Liver (tissue), 9 donors: ENCODE results near the gene TULP4. TPM values are rescaled to one million over a fixed set of nuclear protein-coding genes. Genes with fewer than 3 reads are reported as not detected.

ENCODE experiments used
- DNase-seq: peaks from one replicate; pipeline ENCODE4 v3.0.0-alpha.2; 2017; ENCODE audit warnings: low spot score
- H3K27ac ChIP-seq, 2 donors: one replicate each; pipeline ENCODE4 v1.7.0; 2013; ENCODE audit warnings: inconsistent platforms in 2 of 2, low read length in 2 of 2, control low read depth in 1 of 2, low read depth in 1 of 2, mild to moderate bottlenecking in 1 of 2
- H3K27me3 ChIP-seq, 4 donors: one replicate each; pipeline versions ENCODE4 v1.6.1 to v1.7.0; 2013; ENCODE audit warnings: low read length in 3 of 4, inconsistent platforms in 1 of 4, mild to moderate bottlenecking in 1 of 4, moderate library complexity in 1 of 4; ENCODE audit not compliant: control insufficient read depth in 4 of 4, insufficient read depth in 4 of 4
- H3K36me3 ChIP-seq, 4 donors: one replicate each; pipeline versions ENCODE4 v1.6.1 to v1.7.0; 2013; ENCODE audit warnings: low read length in 3 of 4, mild to moderate bottlenecking in 3 of 4, low read depth in 1 of 4, moderate library complexity in 1 of 4; ENCODE audit not compliant: control insufficient read depth in 4 of 4, insufficient read depth in 3 of 4
- H3K4me1 ChIP-seq, 4 donors: one replicate each; pipeline versions ENCODE4 v1.6.1 to v1.7.0; 2013; ENCODE audit warnings: low read length in 3 of 4, mild to moderate bottlenecking in 3 of 4, moderate library complexity in 1 of 4; ENCODE audit not compliant: control insufficient read depth in 4 of 4, insufficient read depth in 4 of 4
- H3K4me3 ChIP-seq, 3 donors: one replicate each; pipeline versions ENCODE4 v1.6.1 to v1.7.0; 2013; ENCODE audit warnings: low read length in 3 of 3, control low read depth in 1 of 3, low read depth in 1 of 3, mild to moderate bottlenecking in 1 of 3
- H3K9ac ChIP-seq, 2 donors: one replicate each; pipeline ENCODE4 v1.7.0; 2013; ENCODE audit warnings: low read length in 2 of 2, mild to moderate bottlenecking in 2 of 2, moderate library complexity in 2 of 2, control low read depth in 1 of 2, low read depth in 1 of 2
- H3K9me3 ChIP-seq, 4 donors: one replicate each; pipeline versions ENCODE4 v1.6.1 to v1.7.0; 2013; ENCODE audit warnings: low read length in 3 of 4; ENCODE audit not compliant: control insufficient read depth in 4 of 4
- EGR1 ChIP-seq, 2 donors: IDR thresholded peaks; 2 replicates each; pipeline ENCODE4 v1.6.1; 2016 to 2018; ENCODE audit warnings: antibody characterized with exemption in 2 of 2, low read depth in 2 of 2
- FOXA1 ChIP-seq: IDR thresholded peaks from 2 replicates; pipeline ENCODE4 v1.6.1; 2016; ENCODE audit warnings: antibody characterized with exemption
- GABPA ChIP-seq, 2 donors: IDR thresholded peaks in 1 of 2; conservative IDR thresholded peaks in 1 of 2; 2 replicates each; pipeline ENCODE4 v1.6.1; 2016; ENCODE audit warnings: antibody characterized with exemption in 2 of 2, mild to moderate bottlenecking in 1 of 2, moderate library complexity in 1 of 2
- HNF4A ChIP-seq, 2 donors: conservative IDR thresholded peaks; 2 replicates each; pipeline ENCODE4 v1.6.1; 2016; ENCODE audit warnings: antibody characterized with exemption in 2 of 2, mild to moderate bottlenecking in 2 of 2
- HNF4G ChIP-seq: IDR thresholded peaks from 2 replicates; pipeline ENCODE4 v1.6.1; 2016; ENCODE audit warnings: antibody characterized with exemption
- JUND ChIP-seq, 2 donors: IDR thresholded peaks; 2 replicates each; pipeline ENCODE4 v1.6.1; 2016; ENCODE audit warnings: antibody characterized with exemption in 2 of 2
- NR2F2 ChIP-seq: IDR thresholded peaks from 2 replicates; pipeline ENCODE4 v1.6.1; 2016; ENCODE audit warnings: antibody characterized with exemption
- RAD21 ChIP-seq, 2 donors: IDR thresholded peaks; 2 replicates each; pipeline ENCODE4 v1.6.1; 2016; ENCODE audit warnings: antibody characterized with exemption in 2 of 2, mild to moderate bottlenecking in 2 of 2
- RXRA ChIP-seq, 2 donors: IDR thresholded peaks; 2 replicates each; pipeline ENCODE4 v1.6.1; 2017 to 2018; ENCODE audit warnings: antibody characterized with exemption in 2 of 2, mild to moderate bottlenecking in 1 of 2
- SP1 ChIP-seq: IDR thresholded peaks from 2 replicates; pipeline ENCODE4 v1.6.1; 2018; ENCODE audit warnings: antibody characterized with exemption, mild to moderate bottlenecking
- TAF1 ChIP-seq: conservative IDR thresholded peaks from 2 replicates; pipeline ENCODE4 v1.6.1; 2016; ENCODE audit warnings: antibody characterized with exemption, mild to moderate bottlenecking
- YY1 ChIP-seq: IDR thresholded peaks from 2 replicates; pipeline ENCODE4 v1.6.1; 2016; ENCODE audit warnings: antibody characterized with exemption, mild to moderate bottlenecking
- WGBS: extraction: QIAGEN DNeasy Blood & Tissue Kit; methylation state at CpG from one replicate; pipeline ENCODE4 v1.1.7; 2013; 5-methylcytosine and 5-hydroxymethylcytosine counted together
- polyA plus RNA-seq, 2 donors: library from polyadenylated mRNA; stranded (reverse) in 1 of 2; unstranded in 1 of 2; fragments of 200-250 nt in 1 of 2; fragments of >200 nt in 1 of 2; fragmentation: Nextera tagmentation in 1 of 2; extraction: Ambion mirVana in 1 of 2; gene quantifications; one replicate each; pipeline versions ENCODE4 v1.2.1 to v1.2.3, GENCODE V29; 2013 to 2015
- total RNA-seq, 2 donors: library from RNA; depleted of rRNA; stranded (reverse); fragments of >200 nt; gene quantifications; one replicate each; pipeline ENCODE4 v1.2.3, GENCODE V29; 2014
- TF ChIP-seq, protein P1 (sequence below): IDR thresholded peaks from 2 replicates; pipeline ENCODE4 v1.6.1; 2016; ENCODE audit warnings: antibody characterized with exemption
- TF ChIP-seq, protein P2 (sequence below): IDR thresholded peaks from 2 replicates; pipeline ENCODE4 v1.6.1; 2016; ENCODE audit warnings: antibody characterized with exemption
- TF ChIP-seq, protein P3 (sequence below): fragments of 150-350 bp; IDR thresholded peaks from 2 replicates; pipeline ENCODE4 v1.5.1; 2017; ENCODE audit warnings: improper control_type of control experiment, low read depth, low read length; ENCODE audit not compliant: missing input control
- TF ChIP-seq, protein P4 (sequence below): IDR thresholded peaks from 2 replicates; pipeline ENCODE4 v1.6.1; 2016; ENCODE audit warnings: antibody characterized with exemption, mild to moderate bottlenecking
- TF ChIP-seq, protein P5 (sequence below): IDR thresholded peaks from 2 replicates; pipeline ENCODE4 v1.6.1; 2016; ENCODE audit warnings: antibody characterized with exemption
- donor health status: healthy.
- donor health status: healthy.
- donor health status: healthy.
- donor health status: healthy.
- donor health status: healthy.

The TULP4 gene
- total and polyA plus RNA-seq, 4 donors, result 2.2 to 53.3 (median 18.0) TPM

DNA sequence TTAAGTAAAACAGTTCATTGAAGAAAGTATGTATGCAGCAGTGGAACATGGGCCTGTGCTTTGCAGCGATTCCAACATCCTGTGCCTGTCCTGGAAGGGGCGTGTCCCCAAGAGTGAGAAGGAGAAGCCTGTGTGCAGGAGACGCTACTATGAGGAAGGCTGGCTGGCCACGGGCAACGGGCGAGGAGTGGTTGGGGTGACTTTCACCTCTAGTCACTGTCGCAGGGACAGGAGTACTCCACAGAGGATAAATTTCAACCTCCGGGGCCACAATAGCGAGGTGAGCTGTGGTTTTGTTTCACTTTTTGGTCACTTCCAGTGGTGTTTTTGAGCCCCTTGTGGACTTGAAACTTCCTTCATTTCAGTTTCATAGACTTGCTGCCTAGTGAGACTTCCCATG lies 1.7 kb downstream of the TULP4 start:
- H3K9me3 ChIP-seq, result peaks cover 0 to 1% (median 0%) of the 10 kb centered on the region in 4 donors
- H3K27ac ChIP-seq, result no peak overlapping the region
- peaks cover 0 to 5% (median 1%) of the 10 kb centered on the region in 4 donors for H3K36me3 ChIP-seq
- H3K4me3 ChIP-seq, result no peak overlapping the region
- TF ChIP-seq, protein P1, sequence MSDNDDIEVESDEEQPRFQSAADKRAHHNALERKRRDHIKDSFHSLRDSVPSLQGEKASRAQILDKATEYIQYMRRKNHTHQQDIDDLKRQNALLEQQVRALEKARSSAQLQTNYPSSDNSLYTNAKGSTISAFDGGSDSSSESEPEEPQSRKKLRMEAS, result no peak
- TF ChIP-seq GABPA (IDR thresholded peaks at IDR 0.05 in 1 of 2, conservative IDR thresholded peaks at IDR 0.05 in 1 of 2), result no peak
- no peak for TF ChIP-seq HNF4G
- TF ChIP-seq RXRA (IDR thresholded peaks at IDR 0.05), result no peak
- no peak for TF ChIP-seq YY1
- TF ChIP-seq JUND (IDR thresholded peaks at IDR 0.05), result no peak
- TF ChIP-seq HNF4A (conservative IDR thresholded peaks at IDR 0.05), result no peak
- TF ChIP-seq, protein P2, sequence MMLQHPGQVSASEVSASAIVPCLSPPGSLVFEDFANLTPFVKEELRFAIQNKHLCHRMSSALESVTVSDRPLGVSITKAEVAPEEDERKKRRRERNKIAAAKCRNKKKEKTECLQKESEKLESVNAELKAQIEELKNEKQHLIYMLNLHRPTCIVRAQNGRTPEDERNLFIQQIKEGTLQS, result no peak
- no peak for TF ChIP-seq RAD21 (IDR thresholded peaks at IDR 0.05)
- TF ChIP-seq NR2F2, result no peak
- no peak for TF ChIP-seq TAF1
- TF ChIP-seq EGR1 (IDR thresholded peaks at IDR 0.05; ENCODE audit: low read depth in 2 of 2), result no peak
- TF ChIP-seq, protein P3, sequence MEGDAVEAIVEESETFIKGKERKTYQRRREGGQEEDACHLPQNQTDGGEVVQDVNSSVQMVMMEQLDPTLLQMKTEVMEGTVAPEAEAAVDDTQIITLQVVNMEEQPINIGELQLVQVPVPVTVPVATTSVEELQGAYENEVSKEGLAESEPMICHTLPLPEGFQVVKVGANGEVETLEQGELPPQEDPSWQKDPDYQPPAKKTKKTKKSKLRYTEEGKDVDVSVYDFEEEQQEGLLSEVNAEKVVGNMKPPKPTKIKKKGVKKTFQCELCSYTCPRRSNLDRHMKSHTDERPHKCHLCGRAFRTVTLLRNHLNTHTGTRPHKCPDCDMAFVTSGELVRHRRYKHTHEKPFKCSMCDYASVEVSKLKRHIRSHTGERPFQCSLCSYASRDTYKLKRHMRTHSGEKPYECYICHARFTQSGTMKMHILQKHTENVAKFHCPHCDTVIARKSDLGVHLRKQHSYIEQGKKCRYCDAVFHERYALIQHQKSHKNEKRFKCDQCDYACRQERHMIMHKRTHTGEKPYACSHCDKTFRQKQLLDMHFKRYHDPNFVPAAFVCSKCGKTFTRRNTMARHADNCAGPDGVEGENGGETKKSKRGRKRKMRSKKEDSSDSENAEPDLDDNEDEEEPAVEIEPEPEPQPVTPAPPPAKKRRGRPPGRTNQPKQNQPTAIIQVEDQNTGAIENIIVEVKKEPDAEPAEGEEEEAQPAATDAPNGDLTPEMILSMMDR, result no peak
- TF ChIP-seq FOXA1, result no peak
- TF ChIP-seq, protein P4, sequence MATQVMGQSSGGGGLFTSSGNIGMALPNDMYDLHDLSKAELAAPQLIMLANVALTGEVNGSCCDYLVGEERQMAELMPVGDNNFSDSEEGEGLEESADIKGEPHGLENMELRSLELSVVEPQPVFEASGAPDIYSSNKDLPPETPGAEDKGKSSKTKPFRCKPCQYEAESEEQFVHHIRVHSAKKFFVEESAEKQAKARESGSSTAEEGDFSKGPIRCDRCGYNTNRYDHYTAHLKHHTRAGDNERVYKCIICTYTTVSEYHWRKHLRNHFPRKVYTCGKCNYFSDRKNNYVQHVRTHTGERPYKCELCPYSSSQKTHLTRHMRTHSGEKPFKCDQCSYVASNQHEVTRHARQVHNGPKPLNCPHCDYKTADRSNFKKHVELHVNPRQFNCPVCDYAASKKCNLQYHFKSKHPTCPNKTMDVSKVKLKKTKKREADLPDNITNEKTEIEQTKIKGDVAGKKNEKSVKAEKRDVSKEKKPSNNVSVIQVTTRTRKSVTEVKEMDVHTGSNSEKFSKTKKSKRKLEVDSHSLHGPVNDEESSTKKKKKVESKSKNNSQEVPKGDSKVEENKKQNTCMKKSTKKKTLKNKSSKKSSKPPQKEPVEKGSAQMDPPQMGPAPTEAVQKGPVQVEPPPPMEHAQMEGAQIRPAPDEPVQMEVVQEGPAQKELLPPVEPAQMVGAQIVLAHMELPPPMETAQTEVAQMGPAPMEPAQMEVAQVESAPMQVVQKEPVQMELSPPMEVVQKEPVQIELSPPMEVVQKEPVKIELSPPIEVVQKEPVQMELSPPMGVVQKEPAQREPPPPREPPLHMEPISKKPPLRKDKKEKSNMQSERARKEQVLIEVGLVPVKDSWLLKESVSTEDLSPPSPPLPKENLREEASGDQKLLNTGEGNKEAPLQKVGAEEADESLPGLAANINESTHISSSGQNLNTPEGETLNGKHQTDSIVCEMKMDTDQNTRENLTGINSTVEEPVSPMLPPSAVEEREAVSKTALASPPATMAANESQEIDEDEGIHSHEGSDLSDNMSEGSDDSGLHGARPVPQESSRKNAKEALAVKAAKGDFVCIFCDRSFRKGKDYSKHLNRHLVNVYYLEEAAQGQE, result no peak
- TF ChIP-seq SP1, result no peak
- TF ChIP-seq, protein P5, sequence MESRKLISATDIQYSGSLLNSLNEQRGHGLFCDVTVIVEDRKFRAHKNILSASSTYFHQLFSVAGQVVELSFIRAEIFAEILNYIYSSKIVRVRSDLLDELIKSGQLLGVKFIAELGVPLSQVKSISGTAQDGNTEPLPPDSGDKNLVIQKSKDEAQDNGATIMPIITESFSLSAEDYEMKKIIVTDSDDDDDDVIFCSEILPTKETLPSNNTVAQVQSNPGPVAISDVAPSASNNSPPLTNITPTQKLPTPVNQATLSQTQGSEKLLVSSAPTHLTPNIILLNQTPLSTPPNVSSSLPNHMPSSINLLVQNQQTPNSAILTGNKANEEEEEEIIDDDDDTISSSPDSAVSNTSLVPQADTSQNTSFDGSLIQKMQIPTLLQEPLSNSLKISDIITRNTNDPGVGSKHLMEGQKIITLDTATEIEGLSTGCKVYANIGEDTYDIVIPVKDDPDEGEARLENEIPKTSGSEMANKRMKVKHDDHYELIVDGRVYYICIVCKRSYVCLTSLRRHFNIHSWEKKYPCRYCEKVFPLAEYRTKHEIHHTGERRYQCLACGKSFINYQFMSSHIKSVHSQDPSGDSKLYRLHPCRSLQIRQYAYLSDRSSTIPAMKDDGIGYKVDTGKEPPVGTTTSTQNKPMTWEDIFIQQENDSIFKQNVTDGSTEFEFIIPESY, result no peak
- no peak overlapping the region for H3K9ac ChIP-seq
- no peak for DNase-seq
- 77% methylated on average over 9 of the region's 9 CpGs for whole genome bisulfite sequencing
- no peaks in the 10 kb centered on the region for H3K4me1 ChIP-seq
- no peaks in the 10 kb centered on the region for H3K27me3 ChIP-seq
